HG02798 (cell line): ENCODE measurements around the gene DGCR6L.
"Not testable (repeated sequence)": the region's sequence is repeated elsewhere in the genome, so short reads cannot be mapped to it uniquely, and the experiment has no call there.

Experiments used
- ATAC-seq: cut with Tn5 transposase; IDR thresholded peaks from one replicate; pipeline ENCODE4 v1.9.1; 2021; ENCODE audit warnings: mild to moderate bottlenecking; ENCODE audit not compliant: unreplicated experiment, poor library complexity

The DGCR6L gene

DNA sequence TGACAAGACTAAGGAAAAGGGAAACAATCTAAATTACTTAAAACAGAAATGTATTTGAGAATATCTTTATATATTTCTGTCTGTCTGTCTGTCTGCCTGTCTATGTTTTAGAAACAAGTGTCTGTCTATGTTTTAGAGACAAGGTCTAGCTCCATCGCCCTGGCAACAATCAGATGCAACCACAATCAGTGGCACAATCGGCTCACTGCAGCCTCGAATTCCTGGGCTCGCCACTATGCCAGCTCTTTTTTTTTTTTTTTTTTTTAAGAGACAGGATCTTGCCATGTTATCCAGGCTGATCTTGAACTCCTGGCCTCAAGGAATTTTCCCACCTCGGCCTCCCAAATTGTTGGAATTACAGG lies 8.7 kb upstream of the DGCR6L start:
- not testable (repeated sequence) for ATAC-seq

DNA sequence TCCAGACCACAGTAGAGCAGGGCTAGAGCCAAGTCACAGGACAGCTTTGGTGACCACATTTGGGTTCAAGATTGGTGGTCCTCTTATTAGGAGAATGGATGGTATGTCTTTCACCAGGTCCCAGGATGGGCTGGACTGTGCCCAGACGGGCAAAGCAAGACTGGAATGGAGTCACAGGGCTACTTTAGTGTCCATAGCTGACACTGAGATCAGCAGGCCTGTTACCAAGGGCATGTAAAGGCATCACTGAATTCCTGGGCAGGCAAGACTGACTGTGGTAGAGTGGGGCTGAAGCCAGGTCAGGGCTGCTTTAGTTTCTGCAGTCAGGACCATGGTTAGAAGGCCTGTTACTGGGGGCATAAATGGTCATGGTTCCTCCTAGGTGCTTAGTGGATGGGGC lies 6.1 kb upstream of the DGCR6L start:
- not testable (repeated sequence) for ATAC-seq

DNA sequence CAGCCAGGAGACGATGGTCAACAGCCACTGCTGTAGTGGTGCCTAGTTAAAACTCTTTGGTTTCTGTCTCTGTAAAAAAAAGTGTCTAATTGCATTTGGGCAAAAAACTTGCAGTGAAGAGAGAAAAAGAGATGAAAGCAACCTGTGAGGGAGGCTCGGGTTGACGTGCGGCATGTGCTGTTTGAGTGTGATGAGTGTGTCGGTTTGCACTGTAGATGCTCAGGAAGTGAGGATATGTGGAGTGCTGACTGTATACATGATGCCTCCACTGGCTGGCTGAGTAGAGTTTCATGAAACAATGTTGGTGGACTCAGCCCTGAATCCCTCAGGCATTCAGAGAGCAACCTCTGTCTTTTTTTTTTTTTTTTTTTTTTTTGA lies 4.3 kb upstream of the DGCR6L start:
- no peak for ATAC-seq

DNA sequence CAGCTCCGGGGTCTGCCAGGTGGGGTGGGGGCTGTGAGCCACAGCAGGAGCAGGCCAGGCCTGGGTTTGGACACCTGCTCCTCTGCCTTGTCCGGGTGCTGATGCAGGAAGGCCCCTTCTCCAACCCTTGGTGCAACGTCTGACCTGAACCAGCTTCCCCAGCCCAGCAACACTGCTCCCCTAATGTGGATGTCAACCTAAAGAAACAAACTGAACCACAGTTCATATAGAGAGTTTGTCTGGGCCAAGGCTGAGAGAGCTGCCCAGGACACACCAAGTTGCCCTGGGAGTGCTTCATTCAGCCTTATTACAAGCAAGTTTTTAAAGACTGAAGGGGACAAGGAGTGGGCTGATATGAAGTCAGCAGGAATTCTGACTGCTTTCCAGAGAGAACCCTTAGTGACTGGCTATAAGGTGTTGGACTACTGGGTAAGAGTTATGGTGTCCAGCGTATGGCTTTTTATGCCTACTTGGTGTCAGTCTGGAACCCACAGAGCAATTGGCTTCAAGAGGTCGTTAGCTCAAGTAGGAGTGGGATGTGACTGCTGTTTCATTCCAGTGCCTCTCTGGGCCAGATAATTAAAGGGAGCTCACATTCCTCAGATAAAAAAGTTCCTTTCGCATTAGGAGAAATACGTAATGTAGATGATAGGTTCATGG lies 1.8 kb upstream of the DGCR6L start:
- ATAC-seq: not testable (repeated sequence)

DNA sequence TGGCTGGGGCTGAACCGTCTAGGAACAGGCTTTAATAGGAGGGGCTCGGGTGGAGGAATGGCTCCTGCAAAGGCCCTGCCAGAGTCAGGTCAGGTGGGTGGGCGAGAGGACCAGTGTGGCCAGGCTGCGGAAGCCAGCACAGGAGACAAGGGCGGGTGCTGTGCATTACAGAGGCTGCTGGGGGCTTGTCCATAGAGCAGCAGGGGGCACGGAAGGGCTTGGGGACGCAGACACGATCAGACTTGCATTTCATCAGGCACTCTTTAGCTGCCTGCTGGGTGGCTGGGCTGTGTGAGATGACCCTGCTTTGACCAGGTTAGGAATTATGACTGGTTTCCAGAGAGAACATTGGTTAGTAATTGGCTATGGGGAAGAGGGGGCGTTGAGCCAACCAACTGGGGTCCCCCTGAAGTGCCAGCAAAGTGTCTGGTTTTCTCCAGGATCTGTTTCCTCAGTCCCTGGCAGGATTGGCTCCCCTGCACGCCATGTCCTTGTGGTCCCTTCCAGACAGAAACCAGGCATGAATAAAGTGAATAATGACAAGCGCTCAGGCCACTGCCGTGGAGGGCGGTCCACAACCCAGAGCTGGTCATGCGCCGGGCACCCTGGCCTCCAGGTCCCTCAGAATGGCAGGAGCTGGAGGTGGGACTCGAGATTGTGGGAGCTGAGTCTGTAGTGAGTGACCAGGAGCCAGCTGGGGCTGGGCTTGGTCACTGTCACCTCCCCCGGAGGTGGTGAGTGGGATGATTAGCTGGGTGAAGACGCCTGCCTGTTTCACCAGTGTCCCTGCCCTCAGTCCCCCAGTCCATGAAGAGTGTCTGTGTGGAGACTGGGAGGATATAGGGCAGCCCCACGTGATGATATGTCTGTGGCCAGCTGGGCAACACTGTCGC lies 1.0 kb upstream of the DGCR6L start:
- ATAC-seq: not testable (repeated sequence)

DNA sequence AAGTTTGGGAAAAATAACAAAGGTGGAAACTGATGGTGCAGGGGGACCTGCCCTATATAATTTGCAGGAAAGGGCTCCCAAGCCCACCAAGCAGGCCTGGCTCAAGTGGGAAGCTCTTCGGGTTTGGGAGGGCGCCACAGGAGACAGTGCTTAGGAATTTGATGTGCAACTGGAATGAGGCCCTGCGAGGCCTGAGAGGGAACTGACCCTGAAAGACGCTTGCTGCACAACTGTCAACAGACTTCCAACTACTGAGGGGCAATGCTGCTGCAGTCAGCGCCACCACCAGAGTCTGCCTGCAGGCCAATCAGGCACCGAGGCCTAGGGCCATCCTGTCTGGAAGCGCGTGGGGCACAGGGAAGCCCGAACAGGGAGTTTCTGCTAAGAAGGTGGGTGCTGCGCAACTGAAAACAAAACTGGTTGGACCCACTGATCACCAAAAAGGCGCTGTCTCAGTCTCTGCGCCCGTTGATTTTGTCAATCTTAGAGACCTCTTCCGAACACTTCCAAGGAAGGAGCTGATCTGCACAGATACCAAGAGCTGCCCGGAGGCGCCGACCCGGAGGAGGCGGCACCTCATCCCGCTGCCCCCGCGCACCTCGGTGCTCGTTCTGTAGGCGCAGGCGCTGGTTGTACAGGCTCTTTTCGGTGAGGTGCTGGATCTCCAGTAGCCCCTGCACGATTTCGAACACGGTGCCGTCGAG lies 667 bp downstream of the DGCR6L start:
- ATAC-seq: no peak

DNA sequence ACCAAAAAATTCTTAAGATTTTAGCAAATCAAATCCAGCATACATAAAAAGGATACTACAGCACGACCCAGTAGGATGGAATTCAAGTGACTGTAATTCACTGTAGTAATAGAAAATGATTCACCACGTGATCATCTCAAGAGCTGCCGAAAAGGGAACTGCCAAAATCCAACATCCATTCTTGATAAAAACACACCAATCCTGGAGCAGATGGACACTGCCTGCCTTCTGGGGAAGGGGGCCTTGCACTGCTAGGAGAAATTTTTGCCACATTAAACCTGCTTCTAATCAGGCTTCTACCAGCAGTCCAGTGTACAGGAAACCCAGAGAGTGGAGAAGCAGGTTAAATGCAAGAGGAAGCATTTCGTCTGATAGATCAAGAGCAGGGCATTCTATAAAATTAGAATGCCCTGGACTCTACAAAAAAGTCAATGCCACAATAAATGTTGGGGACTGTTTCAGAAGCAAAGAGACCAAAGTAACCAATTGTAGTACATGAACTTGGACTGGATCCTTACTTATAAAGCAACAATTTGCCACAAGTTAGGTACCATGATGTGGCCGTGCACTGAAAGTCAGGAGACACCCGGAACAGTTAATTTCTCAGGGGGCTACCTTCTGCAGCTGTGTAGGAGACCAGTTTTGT lies 1.7 kb downstream of the DGCR6L start:
- ATAC-seq: not testable (repeated sequence)

DNA sequence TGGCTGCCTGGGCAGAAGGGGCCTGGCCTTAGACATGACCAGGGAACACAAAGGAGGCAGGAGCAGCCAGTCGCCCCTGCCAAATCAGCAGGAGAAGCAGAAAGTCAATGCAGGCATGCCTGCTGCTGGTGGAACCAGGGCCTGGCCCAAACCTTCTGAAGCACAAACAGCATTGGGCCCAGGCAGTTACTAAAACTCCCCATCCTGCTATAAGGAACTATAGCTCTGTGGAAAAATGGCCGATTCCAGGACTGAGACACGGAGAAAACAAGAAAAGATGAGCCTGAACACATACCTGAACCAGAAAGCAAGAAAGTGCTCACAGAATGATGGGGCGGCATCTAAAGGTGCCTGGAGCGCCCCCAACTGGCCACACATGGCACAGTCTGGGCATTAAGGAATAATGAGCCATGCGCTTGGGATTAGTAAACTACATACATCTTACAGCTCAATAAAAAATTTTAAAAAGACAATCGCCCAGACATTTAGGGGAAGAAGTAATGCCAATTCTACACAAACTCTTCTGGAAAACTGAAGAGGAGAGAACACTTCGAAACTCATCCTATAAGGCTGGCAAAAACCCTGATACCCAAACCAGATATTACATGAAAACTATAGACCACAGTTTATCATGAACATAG lies 2.3 kb downstream of the DGCR6L start:
- not testable (repeated sequence) for ATAC-seq

DNA sequence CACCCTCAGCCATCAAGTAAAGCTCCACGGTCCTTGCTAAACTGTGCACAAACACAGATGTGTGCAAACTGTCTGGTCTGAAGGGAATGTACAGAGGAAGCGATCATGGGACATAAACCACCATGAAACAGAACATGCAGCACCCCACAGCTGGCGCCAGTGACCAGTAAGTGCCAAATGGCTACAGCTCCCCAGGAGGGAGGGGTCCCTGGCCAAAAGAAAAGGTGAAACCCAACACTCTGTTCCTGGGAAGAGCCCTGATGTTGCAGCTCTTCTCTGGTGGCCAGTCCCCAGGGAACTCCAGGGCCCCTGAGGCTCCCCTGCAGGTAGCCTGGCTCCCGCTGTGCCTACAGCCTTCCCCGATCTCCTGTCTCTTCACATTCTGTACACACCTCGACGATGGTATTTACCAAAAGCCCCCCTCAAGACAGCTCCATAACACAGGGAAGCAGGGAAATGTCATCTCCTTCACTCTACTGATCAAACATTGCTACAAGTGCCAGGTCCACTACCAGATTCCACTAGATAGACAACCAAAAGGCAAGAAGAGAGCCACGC lies 2.9 kb downstream of the DGCR6L start:
- ATAC-seq: no peak

DNA sequence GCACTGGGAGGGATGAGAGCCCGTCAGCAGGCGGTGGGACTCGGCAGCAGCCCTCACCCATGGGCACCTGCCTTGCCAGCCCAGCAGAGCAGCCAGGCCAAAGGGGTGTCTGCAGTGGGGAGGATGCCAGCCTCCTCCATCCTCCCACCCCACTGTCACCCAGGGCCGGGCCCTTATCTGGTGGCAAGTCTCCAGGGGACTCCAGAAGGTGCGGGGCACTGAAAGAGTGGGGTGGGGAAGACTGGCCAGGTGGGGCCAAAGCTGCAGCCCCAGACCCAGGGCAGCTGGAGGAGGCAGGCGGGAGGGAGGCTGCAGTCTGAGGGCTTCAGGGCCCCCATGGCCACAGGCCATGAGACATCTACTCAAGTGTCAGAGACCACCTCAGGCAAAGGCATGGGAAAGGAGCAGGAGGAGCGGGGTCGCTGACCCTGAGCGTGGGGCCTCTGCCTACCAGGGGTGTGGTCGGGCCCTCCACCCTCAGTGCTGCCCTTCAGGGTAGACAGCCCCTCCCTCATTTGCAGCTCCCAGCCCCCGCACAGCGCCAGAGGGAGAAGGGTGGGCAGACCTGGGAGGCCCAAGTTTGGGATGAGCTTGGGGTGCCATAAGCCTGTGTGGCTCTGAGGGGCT lies 3.5 kb downstream of the DGCR6L start:
- ATAC-seq: no peak

DNA sequence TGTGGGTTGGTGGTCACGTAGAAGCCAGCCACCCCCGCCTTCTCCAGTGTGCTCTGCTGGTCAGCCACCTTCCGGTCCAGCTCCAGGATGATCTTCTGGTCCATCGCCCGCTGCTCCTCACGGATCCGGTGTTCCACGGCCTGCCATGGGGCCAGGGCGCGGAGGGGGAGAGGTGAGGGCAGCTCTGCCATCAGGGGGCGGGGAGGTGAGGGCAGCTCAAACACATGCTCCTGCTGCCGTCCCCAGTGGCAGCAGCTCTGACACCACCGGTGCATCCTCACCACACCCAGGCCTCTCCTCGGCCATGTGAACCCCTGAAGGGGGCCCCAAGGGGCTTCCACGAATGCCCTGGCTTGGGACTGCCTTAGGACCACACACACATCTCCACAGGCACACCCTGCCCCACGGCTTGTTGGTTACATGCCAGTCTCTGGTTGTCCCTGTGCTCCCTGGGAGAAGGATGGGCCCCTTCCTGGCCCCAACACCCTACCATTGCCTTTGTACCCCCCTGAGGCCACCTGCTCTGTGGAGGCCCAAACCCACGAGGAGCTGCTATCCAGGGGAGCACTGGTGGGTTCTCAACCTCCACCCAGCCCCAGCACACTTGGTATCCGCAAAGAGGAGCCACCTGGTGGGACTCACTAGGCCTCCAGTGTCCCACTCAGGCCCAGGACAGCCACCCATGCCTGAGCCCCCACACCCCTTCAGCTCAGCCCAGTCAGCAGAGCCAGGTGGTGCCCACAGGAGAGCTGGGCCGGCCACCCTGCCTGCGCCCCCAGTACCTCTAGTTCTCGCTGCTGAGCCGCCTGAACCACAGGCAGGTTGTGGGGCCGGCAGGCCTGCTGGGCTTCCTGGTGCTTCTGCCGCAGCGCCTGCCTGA lies 4.3 kb downstream of the DGCR6L start:
- ATAC-seq: no peak

DNA sequence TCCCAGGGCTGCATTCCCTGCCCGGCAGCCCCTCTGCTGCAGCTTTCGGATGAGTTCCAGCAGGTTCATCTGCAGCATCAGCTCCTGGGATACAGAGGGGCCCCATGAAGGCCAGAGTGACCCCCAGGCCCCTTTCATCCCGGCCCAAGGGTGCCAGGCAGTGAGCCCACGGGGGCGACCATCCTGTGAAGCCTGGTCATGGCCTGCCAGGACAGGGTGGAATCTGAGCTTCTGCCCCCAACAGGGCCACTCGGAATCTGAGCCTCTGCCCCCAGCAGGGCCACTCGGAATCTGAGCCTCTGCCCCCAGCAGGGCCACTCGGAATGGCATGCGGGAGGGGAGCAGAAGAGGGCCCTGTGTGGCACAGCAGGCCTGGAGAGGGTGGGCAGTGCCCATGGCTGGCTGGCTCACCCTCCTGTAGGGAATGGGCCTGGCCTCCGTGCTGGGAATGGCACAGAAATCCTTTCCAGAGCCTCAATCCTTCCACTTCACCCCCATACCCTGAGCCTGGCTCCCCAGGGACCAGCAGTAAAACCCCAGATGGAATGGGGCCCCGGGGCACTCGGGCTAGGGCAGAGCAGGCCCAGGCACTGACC lies 5.0 kb downstream of the DGCR6L start:
- not testable (repeated sequence) for ATAC-seq

DNA sequence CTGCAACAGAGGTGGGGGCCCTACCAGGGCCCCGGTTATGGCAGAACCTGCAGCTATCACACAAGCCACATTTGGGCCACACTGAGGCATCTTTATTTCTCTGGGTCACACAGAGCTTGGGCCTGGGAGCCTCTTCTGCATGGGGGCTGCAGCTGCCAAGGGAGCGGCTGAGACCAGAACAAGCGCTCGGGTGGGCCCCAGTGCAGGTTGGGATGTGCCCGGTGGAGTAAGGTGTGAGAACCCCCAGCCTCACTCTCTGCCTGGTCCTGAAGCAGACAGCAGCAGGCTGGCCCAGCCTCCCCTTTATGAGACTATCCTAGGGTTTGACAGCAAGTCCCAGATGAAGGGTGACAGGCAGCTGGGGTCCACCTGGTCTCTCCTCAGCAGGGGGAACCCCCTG lies 5.7 kb downstream of the DGCR6L start:
- ATAC-seq: not testable (repeated sequence)

DNA sequence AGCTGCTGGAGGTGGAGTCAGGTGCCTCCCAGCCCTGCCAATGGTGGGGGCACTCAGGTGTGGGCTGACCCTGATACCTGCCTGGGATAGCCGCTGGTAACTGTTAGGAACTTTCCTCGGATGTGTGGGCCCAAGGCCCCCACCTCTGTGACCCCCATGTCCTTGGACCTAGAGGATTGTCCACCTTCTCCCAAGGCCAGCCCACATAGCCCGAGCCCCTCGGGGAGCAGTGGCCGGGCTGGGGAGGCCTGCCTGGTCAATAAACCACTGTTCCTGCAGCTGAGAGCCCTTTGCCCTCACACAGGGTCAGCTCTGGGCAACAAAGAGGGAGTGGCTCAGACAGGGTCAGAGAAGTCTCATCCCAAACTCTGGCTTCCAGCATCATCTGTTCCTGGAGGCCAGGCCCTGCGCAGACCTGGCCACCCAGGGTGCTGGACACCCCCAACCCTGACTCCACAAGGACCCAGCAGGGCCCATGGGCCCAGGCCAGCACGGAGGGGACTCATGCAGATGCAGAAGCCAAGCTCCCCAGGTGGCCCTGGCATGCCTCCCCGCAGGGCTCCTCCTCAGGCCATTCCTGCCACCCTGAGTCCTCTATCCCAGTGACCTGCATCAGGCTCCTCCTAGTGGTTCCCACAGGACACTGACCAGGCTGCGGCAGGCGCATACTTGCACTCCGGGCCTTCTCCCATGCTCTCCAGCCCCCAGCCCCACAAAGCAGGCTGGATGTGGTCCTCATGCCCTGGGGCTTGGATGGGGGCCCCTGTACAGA lies 6.4 kb downstream of the DGCR6L start:
- ATAC-seq: not testable (repeated sequence)

DNA sequence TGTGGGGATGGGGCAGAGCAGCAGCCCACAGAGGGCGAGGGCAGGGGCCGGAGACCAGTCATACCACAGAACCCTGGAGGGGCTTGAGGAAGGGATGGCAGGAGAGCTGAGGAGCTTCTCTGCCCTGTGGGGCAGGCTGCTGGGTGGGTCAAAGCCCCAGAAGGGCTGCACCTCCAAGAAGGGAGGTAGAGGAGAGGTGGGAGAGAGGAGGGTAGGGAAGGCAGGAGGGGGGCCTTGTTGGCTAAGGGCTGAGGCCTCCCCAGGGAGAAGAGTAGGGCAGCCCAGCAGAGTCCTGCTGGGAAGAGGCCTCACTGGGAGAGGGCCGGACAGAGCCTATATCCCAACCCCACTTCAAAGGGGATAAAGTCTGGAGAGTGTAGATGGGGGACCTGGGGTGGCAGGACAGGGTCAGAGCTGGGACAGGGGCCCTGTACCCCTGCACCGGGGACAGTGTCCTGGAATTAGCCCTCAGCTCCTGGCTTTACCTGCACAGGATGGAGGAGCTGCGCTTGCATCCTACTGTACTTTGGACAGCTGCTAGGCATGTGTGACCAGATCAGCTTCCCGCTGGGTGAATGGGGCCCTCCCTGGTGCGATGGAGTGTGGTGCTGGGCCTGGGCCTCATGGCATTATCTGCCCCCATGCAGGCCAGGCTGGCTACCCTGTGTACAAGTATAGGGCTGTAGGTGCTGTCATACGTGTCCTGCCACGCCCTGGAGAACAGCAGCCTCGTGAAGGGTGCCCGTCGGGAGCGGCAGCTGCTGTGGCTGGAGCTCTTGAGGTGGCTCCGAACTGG lies 7.3 kb downstream of the DGCR6L start:
- no peak for ATAC-seq

DNA sequence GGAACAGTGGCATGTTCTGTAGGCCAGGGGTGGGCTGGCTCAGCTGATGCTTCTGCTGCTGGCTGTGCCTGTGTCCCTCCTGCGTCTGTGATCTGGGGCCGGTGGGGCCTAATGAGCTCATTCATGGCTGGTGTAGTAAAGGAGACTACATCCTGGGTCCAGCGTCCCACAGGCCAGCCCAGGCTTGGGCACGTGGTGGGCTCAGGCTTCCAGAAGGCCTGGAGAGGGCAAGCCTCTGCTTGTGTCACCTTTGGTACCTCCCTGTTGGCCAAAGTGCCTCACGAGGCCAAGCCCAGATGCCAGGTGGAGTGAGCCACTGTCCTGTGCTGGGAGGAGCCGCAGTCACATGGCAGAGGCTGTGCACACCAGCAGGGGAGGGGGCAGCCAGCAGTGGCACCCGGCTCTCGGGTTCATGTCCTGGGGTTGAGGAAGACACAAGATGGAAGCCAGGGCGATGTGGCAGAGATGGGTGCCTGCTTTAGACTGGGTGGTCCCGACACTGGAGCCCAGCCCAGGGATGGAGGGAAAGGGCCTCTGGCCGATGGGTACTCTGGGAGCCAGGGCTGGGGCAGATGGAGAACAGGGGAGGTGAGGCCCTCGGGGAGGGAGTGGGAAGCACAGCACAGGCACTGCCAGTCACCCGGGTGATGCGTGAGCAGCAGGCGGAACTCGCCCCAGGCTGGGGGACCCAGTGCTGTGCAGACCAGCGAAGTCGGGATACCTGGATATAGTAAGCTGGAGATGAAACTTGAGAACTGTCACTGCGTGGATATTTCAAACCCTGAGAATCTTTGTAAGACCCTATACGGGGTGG lies 8.4 kb downstream of the DGCR6L start:
- ATAC-seq: not testable (repeated sequence)
